PFSK-1 (cell line): Measurements from ENCODE around the gene PMFBP1.

ENCODE experiments used
- POLR2AphosphoS5 ChIP-seq: IDR thresholded peaks from 2 replicates; pipeline ENCODE4 v1.6.1; 2012; ENCODE audit warnings: low read depth, mild to moderate bottlenecking, control low read depth, low read length, moderate library complexity
- REST ChIP-seq, 2 experiments: IDR thresholded peaks; 2 replicates each; pipeline versions ENCODE4 v1.6.1 to v1.8.0; 2011 to 2012; ENCODE audit warnings: low read depth in 2 of 2, low read length in 2 of 2, control low read depth in 1 of 2, inconsistent platforms in 1 of 2, mild to moderate bottlenecking in 1 of 2, moderate library complexity in 1 of 2; ENCODE audit not compliant: insufficient read depth in 1 of 2
- SIN3A ChIP-seq: IDR thresholded peaks from 2 replicates; pipeline ENCODE4 v1.6.1; 2012; ENCODE audit warnings: mild to moderate bottlenecking, low read length, moderate library complexity, borderline replicate concordance; ENCODE audit not compliant: insufficient read depth
- TAF1 ChIP-seq: IDR thresholded peaks from 2 replicates; pipeline ENCODE4 v1.6.1; 2012; ENCODE audit warnings: low read length, control low read depth, borderline replicate concordance; ENCODE audit not compliant: insufficient read depth

- TF ChIP-seq TAF1 (no peak), REST (IDR thresholded peaks at IDR 0.05; ENCODE audit: insufficient read depth in 1 of 2, low read depth in 2 of 2, low read length in 2 of 2) (no peak), SIN3A (no peak), POLR2AphosphoS5 (no peak)
These were observed 61.0 kb downstream of the PMFBP1 start for GRCh38 chr16:72110662-72111615.
